Nephron progenitor cell (in vitro differentiated cells): Measurements from ENCODE around the gene ZBTB4.

Experiments
- DNase-seq: peaks from one replicate; pipeline ENCODE4 v3.0.0; 2021
- H3K27ac Mint-ChIP-seq: 2 replicates; pipeline ENCODE4 v1.8.0; 2021; ENCODE audit warnings: mild to moderate bottlenecking, moderate library complexity, mixed read lengths
- H3K27me3 Mint-ChIP-seq: 2 replicates; pipeline ENCODE4 v1.8.0; 2021; ENCODE audit warnings: mild to moderate bottlenecking, low read depth, mixed read lengths; ENCODE audit not compliant: poor library complexity
- H3K36me3 Mint-ChIP-seq: 2 replicates; pipeline ENCODE4 v1.8.0; 2021; ENCODE audit warnings: low read depth, mixed read lengths
- H3K4me1 Mint-ChIP-seq: 2 replicates; pipeline ENCODE4 v1.8.0; 2021; ENCODE audit warnings: mixed read lengths
- H3K4me3 Mint-ChIP-seq: 2 replicates; pipeline ENCODE4 v1.8.0; 2021; ENCODE audit warnings: mild to moderate bottlenecking, moderate library complexity, mixed read lengths
- H3K9me3 Mint-ChIP-seq: 2 replicates; pipeline ENCODE4 v1.8.0; 2021; ENCODE audit warnings: mild to moderate bottlenecking, moderate library complexity, mixed read lengths
- TF ChIP-seq, protein P1 (sequence below): fragments of 200-600 bp; sonication (generic); IDR thresholded peaks from 2 replicates; pipeline ENCODE4 v1.5.0; 2021; ENCODE audit warnings: antibody characterized with exemption

Gene ZBTB4

DNA sequence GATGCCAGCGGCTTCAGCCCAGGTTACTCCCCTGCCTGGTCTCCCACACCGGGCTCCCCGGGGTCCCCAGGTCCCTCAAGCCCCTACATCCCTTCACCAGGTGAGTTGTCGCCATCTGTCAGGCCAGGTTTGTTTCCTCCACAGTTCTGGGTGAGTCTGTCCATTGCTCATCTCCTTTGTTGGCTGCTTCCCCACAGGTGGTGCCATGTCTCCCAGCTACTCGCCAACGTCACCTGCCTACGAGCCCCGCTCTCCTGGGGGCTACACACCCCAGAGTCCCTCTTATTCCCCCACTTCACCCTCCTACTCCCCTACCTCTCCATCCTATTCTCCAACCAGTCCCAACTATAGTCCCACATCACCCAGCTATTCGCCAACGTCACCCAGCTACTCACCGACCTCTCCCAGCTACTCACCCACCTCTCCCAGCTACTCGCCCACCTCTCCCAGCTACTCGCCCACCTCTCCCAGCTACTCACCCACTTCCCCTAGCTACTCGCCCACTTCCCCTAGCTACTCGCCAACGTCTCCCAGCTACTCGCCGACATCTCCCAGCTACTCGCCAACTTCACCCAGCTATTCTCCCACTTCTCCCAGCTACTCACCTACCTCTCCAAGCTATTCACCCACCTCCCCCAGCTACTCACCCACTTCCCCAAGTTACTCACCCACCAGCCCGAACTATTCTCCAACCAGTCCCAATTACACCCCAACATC is 33.6 kb upstream of the ZBTB4 start:
- Mint-ChIP-seq H3K4me1 (no peaks in the 10 kb centered on the region), H3K4me3 (no peak overlapping the region), H3K9me3 (no peaks in the 10 kb centered on the region), H3K36me3 (peaks cover 45% of the 10 kb centered on the region), H3K27me3 (no peaks in the 10 kb centered on the region), H3K27ac (no peak overlapping the region)
- DNase-seq: no peak
- TF ChIP-seq, protein P1, sequence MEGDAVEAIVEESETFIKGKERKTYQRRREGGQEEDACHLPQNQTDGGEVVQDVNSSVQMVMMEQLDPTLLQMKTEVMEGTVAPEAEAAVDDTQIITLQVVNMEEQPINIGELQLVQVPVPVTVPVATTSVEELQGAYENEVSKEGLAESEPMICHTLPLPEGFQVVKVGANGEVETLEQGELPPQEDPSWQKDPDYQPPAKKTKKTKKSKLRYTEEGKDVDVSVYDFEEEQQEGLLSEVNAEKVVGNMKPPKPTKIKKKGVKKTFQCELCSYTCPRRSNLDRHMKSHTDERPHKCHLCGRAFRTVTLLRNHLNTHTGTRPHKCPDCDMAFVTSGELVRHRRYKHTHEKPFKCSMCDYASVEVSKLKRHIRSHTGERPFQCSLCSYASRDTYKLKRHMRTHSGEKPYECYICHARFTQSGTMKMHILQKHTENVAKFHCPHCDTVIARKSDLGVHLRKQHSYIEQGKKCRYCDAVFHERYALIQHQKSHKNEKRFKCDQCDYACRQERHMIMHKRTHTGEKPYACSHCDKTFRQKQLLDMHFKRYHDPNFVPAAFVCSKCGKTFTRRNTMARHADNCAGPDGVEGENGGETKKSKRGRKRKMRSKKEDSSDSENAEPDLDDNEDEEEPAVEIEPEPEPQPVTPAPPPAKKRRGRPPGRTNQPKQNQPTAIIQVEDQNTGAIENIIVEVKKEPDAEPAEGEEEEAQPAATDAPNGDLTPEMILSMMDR: no peak

GRCh38 chr17:7512105-7512504 is 32.7 kb upstream of the ZBTB4 start:
- TF ChIP-seq, protein P1: no peak
- Mint-ChIP-seq H3K27me3 (no peaks in the 10 kb centered on the region), H3K4me3 (no peak overlapping the region), H3K27ac (no peak overlapping the region), H3K36me3 (peaks cover 52% of the 10 kb centered on the region), H3K9me3 (no peaks in the 10 kb centered on the region), H3K4me1 (no peaks in the 10 kb centered on the region)
- DNase-seq: no peak

GRCh38 chr17:7511108-7511507 is 31.7 kb upstream of the ZBTB4 start:
- H3K27ac Mint-ChIP-seq: peak overlapping the region; percentile 61
- no peaks in the 10 kb centered on the region for H3K9me3 Mint-ChIP-seq
- TF ChIP-seq, protein P1: no peak
- no peak overlapping the region for H3K4me3 Mint-ChIP-seq
- no peak for DNase-seq
- H3K36me3 Mint-ChIP-seq: peaks cover 58% of the 10 kb centered on the region
- no peaks in the 10 kb centered on the region for H3K4me1 Mint-ChIP-seq
- H3K27me3 Mint-ChIP-seq: no peaks in the 10 kb centered on the region

GRCh38 chr17:7509937-7510336 is 30.5 kb upstream of the ZBTB4 start:
- Mint-ChIP-seq H3K4me1 (no peaks in the 10 kb centered on the region), H3K27ac (no peak overlapping the region), H3K36me3 (peaks cover 59% of the 10 kb centered on the region), H3K27me3 (no peaks in the 10 kb centered on the region), H3K4me3 (no peak overlapping the region), H3K9me3 (no peaks in the 10 kb centered on the region)
- no peak for DNase-seq
- TF ChIP-seq, protein P1: no peak

DNA sequence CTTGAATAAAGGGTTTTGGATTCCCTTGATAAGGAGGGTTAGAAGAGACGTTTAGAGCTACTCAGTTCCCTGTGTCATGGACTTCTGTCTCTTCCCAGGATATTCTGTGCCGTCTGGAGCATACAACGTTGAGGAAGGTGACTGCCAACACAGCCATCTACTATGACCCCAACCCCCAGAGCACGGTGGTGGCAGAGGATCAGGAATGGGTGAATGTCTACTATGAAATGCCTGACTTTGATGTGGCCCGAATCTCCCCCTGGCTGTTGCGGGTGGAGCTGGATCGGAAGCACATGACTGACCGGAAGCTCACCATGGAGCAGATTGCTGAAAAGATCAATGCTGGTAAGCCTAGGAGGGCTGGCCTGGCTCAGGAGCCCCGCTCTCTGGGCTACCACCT is 29.4 kb upstream of the ZBTB4 start:
- Mint-ChIP-seq H3K4me1 (no peaks in the 10 kb centered on the region), H3K36me3 (peaks cover 67% of the 10 kb centered on the region), H3K4me3 (no peak overlapping the region), H3K9me3 (no peaks in the 10 kb centered on the region), H3K27me3 (no peaks in the 10 kb centered on the region), H3K27ac (no peak overlapping the region)
- DNase-seq: no peak
- TF ChIP-seq, protein P1: no peak

DNA sequence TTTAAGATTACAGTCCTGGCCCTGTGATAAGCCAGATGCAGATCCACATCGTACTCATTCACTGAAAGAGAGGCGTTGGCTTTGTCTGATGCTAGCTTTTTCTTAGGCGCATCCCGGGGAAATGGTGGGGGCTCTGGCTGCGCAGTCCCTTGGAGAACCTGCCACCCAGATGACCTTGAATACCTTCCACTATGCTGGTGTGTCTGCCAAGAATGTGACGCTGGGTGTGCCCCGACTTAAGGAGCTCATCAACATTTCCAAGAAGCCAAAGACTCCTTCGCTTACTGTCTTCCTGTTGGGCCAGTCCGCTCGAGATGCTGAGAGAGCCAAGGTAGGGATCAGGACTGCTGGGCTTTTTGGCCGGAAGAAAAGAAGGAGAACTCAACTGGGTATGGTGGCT is 28.7 kb upstream of the ZBTB4 start:
- H3K27ac Mint-ChIP-seq: no peak overlapping the region
- no peaks in the 10 kb centered on the region for H3K9me3 Mint-ChIP-seq
- TF ChIP-seq, protein P1: no peak
- no peaks in the 10 kb centered on the region for H3K4me1 Mint-ChIP-seq
- H3K4me3 Mint-ChIP-seq: no peak overlapping the region
- peaks cover 74% of the 10 kb centered on the region for H3K36me3 Mint-ChIP-seq
- DNase-seq: no peak
- H3K27me3 Mint-ChIP-seq: no peaks in the 10 kb centered on the region
